Measurements from ENCODE around the gene PPP2R5C.
"Not testable (repeated sequence)": the region's sequence is repeated elsewhere in the genome, so short reads cannot be mapped to it uniquely, and the experiment has no call there.

Gene PPP2R5C

DNA sequence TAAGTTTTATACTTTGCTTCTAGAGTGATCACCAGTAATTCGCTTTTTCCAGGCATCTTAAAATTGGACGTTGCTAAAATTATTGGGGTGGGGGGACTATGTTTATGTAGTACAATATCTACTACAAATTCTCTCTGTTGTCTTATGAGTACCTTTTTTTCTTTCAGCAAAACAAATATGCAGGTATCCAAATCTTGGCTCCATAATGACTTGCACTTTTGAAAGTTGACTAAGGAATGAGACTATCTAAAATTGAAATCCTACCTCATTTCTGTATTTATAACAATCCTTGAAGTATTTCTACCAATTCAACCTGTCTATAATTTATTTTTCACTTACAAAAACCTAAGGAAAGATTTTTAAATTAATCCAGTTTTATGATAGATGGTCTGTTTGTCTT lies 205.2 kb downstream of the PPP2R5C start:
- DNase-seq (ENCODE audit: low read depth), result no peak

DNA sequence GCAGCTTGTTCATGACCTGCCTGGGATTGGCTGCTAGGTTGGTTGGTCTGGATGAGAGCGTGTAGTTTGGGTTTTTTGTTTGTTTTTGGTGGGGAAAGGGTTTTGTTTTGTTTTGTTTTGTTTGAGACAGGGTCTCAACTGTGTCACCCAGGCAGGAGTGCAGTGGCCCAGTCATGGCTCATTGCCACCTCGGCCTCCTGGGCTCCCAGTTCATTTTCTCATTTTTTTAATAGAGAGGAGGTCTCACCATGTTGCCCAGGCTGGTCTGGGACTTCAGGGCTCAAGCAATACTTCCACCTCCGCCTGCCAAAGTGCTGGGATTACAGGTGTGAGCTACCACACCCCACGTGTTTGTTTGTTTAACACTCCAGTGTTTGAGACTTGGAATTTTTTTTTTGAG lies 206.7 kb downstream of the PPP2R5C start:
- DNase-seq (ENCODE audit: low read depth), result no peak

DNA sequence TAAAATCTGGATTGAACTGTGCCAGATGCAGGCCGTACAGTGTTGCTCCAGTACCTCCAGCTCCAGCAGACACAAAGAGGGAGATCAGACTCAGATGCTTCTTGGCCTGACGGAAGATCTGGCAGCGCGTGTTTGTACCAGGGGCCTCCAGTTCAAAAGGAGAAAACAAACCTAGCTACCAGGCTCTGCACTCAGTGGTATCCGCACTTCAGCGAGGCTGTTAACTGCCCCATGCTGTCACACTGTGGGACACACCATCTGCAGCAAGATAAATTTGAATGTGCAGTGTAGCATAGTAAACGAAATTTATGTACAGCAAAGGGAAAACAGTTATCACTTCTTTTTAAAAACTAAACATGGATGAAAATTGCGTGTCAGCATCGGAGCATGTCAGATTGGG lies 208.0 kb downstream of the PPP2R5C start:
- DNase-seq (ENCODE audit: low read depth), result no peak

DNA sequence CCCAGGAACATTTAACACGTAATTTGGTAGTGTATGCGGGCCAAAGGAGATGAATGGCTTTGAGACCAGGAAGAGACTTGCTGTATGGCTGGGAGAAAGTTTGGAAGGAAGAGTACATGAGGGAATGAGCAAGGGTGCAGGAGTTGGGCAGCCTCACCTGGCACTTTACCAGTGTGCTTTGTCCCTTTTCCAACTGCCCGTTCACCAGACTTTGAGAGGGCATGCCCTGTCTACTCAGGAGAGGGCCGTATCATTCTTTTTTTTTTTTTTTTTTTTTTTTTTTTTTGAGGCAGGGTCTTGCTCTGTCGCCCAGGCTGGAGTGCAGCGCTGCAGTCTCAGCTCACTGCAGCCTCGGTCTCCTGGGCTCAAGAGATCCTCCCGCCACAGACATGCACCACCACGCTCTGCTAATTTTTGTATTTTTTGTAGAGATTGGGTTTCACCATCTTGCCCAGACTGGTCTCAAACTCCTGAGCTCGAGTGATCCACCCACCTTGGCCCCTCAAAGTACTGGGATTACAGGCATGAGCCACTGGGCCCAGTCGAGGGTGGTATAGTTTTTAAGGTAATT lies 209.4 kb downstream of the PPP2R5C start:
- DNase-seq (ENCODE audit: low read depth), result no peak

DNA sequence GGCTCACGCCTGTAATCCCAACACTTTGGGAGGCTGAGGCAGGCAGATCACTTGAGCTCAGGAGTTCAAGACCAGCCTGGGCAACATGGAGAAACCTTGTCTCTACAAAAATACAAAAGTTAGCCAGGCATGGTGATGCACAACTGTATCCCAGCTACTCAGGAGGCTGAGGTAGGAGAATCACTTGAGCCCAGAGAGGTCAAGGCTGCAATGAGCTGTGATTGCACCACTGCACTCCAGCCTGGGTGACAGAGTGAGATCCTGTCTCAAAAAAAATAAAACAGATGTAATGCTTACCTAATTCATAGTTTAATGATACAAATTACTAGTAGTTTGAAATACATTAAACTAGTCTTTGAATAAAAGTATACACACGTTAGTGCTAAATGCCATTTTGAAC lies 209.9 kb downstream of the PPP2R5C start:
- not testable (repeated sequence) for DNase-seq (ENCODE audit: low read depth)

DNA sequence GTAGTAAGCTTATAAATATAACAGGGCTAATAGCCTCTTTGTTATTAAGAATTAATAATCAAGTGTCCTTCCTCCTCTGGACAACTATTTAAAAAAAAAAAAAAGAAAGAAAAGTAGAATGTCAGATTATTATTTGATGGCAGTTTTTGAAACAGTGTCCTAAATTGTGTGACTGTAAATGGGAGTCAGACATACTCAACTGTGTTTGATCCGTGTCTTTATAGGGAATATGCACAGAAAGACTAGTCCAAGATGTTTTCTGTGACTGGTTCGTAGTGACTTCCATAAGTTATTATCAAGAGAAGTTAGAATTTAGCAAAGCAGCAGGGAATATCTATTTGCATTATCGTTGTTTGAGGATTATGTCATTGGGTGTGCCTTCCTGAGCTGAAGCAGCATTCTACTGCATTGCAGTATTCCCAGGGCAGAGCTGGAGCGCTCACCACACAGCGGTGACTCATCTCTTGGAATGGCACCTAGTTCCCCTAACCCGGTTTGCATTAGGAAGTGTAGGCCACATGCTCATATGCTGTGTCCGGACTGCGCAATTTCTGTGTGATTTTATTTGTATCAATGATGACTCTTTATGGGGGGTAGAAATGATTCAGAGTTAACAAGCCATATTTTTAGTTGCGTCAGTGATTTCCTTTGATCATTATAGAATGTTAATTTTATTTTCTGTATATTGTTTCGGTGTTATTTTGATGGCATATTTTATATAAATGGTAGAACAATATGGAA lies 210.8 kb downstream of the PPP2R5C start:
- DNase-seq (ENCODE audit: low read depth), result no peak

DNA sequence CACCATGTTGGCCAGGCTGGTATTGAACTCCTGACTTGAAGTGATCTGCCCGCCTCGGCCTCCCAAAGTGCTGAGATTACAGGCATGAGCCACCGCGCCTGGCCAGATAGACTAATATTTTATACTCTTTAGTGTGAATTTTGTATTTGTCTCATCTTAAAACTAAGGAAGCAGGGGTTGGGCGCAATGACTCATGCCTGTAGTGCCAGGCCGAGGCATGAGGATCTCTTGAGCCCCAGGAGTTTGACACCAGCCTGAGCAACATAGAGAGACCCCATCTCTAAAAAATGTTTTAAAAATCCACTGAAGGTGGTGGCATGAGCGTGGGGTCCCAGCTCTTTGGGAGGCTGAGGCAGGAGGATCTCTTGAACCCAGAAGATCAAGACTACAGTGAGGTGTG lies 211.8 kb downstream of the PPP2R5C start:
- DNase-seq (ENCODE audit: low read depth), result no peak

DNA sequence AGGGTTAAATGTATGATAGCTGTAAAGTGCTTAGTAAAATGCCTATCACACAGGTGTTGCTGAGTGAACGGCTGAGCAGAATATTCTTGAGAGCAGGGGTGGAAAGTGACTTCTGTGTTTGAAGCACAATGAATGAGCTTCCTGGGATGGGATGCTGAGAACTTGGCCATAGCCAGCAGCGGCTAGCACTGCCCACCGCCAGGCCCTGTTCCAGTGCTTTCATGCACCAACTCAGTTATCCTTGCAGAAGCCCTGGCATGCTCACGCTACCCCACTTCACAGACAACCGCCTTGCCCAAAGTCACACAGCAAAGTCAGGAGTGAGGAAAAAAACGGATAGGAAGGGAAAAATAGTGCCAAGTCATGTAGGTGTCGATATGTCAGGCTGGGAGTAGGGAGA lies 213.7 kb downstream of the PPP2R5C start:
- no peak for DNase-seq (ENCODE audit: low read depth)

Measured in stimulated activated CD4-positive, alpha-beta T cell treated with anti-CD3 and anti-CD28 coated beads, Interleukin-2, amount 100 ng/mL, for 4 hours (primary cell).